HCEC 1CT (cell line): ENCODE results near the gene F2RL1.
"Not testable (repeated sequence)": the region's sequence is repeated elsewhere in the genome, so short reads cannot be mapped to it uniquely, and the experiment has no call there.

ENCODE experiments used
- DNase-seq: peaks from one replicate; pipeline ENCODE4 v3.0.0-alpha.2; 2017

Gene F2RL1

GRCh38 chr5:76851728-76852369 is 33.0 kb downstream of the F2RL1 start:
- DNase-seq = no peak

GRCh38 chr5:76852772-76853171 is 33.9 kb downstream of the F2RL1 start:
- no peak for DNase-seq

GRCh38 chr5:76853741-76854140 is 34.9 kb downstream of the F2RL1 start:
- DNase-seq = not testable (repeated sequence)

GRCh38 chr5:76854644-76855043 is 35.8 kb downstream of the F2RL1 start:
- DNase-seq = no peak

GRCh38 chr5:76855501-76855900 is 36.7 kb downstream of the F2RL1 start:
- DNase-seq = not testable (repeated sequence)

GRCh38 chr5:76855961-76856360 is 37.1 kb downstream of the F2RL1 start:
- no peak for DNase-seq

- not testable (repeated sequence) for DNase-seq
Measured at GRCh38 chr5:76856800-76857199, 38.0 kb downstream of the F2RL1 start.

- no peak for DNase-seq
Measured at GRCh38 chr5:76859591-76860247, 40.9 kb downstream of the F2RL1 start.

- peak; percentile 32 for DNase-seq
Measured at GRCh38 chr5:76861612-76862011, 42.8 kb downstream of the F2RL1 start.

- DNase-seq = no peak
Measured at GRCh38 chr5:76863001-76863400, 44.2 kb downstream of the F2RL1 start.

- DNase-seq = no peak
Measured at GRCh38 chr5:76866503-76866902, 47.7 kb downstream of the F2RL1 start.

- DNase-seq = no peak
Measured at GRCh38 chr5:76867038-76867437, 48.2 kb downstream of the F2RL1 start.

GRCh38 chr5:76867827-76868693 is 49.2 kb downstream of the F2RL1 start:
- DNase-seq = peak; percentile 52

- no peak for DNase-seq
Measured at GRCh38 chr5:76870046-76870445, 51.2 kb downstream of the F2RL1 start.

GRCh38 chr5:76874088-76874581 is 55.3 kb downstream of the F2RL1 start:
- no peak for DNase-seq
